Liver (tissue), 3 donors: ENCODE results near the gene RELCH.

Experiments used
- CTCF ChIP-seq: fragments of 150-350 bp; IDR thresholded peaks from 2 replicates; pipeline ENCODE4 v1.5.1; 2017; ENCODE audit warnings: improper control_type of control experiment, low read depth, low read length; ENCODE audit not compliant: missing input control
- EGR1 ChIP-seq, 2 donors: IDR thresholded peaks; 2 replicates each; pipeline ENCODE4 v1.6.1; 2016 to 2018; ENCODE audit warnings: antibody characterized with exemption in 2 of 2, low read depth in 2 of 2
- HNF4A ChIP-seq, 2 donors: conservative IDR thresholded peaks; 2 replicates each; pipeline ENCODE4 v1.6.1; 2016; ENCODE audit warnings: antibody characterized with exemption in 2 of 2, mild to moderate bottlenecking in 2 of 2
- MAX ChIP-seq: IDR thresholded peaks from 2 replicates; pipeline ENCODE4 v1.6.1; 2016; ENCODE audit warnings: antibody characterized with exemption
- REST ChIP-seq: IDR thresholded peaks from 2 replicates; pipeline ENCODE4 v1.6.1; 2016; ENCODE audit warnings: antibody characterized with exemption, mild to moderate bottlenecking
- SP1 ChIP-seq: IDR thresholded peaks from 2 replicates; pipeline ENCODE4 v1.6.1; 2018; ENCODE audit warnings: antibody characterized with exemption, mild to moderate bottlenecking
- TAF1 ChIP-seq: conservative IDR thresholded peaks from 2 replicates; pipeline ENCODE4 v1.6.1; 2016; ENCODE audit warnings: antibody characterized with exemption, mild to moderate bottlenecking
- donor health status: healthy.
- donor health status: healthy.

GRCh38 chr18:62301322-62301721 lies 114.3 kb downstream of the RELCH start:
- TF ChIP-seq CTCF (no peak), TAF1 (no peak), REST (no peak), HNF4A (conservative IDR thresholded peaks at IDR 0.05) (no peak), SP1 (no peak), MAX (no peak), EGR1 (IDR thresholded peaks at IDR 0.05; ENCODE audit: low read depth in 2 of 2) (no peak)
